Esophagus squamous epithelium (tissue), 5 donors: ENCODE results near the gene ATP1A4. TPM values are rescaled to one million over a fixed set of nuclear protein-coding genes. Genes with fewer than 3 reads are reported as not detected.

ENCODE experiments used
- DNase-seq: peaks from one replicate; lab custom pipeline; 2025; lab: John Stamatoyannopoulos, UW
- H3K27ac ChIP-seq, 4 donors: fragments of 200-600 bp; sonication (generic); one replicate each; pipeline ENCODE4 v1.5.1; 2016 to 2019; ENCODE audit warnings: mild to moderate bottlenecking in 1 of 4
- H3K27me3 ChIP-seq, 4 donors: fragments of 200-600 bp; sonication (generic); 1 replicate in 3 of 4; 2 replicates in 1 of 4; pipeline versions ENCODE4 v1.5.1 to v1.6.0; 2017 to 2021; ENCODE audit warnings: antibody characterized with exemption in 1 of 4
- H3K36me3 ChIP-seq, 3 donors: fragments of 200-600 bp; sonication (generic); one replicate each; pipeline ENCODE4 v1.5.1; 2016 to 2019
- H3K4me1 ChIP-seq, 3 donors: fragments of 200-600 bp; sonication (generic); one replicate each; pipeline ENCODE4 v1.5.1; 2017 to 2019
- H3K4me3 ChIP-seq, 4 donors: fragments of 200-600 bp; sonication (generic); 1 replicate in 3 of 4; 2 replicates in 1 of 4; pipeline ENCODE4 v1.5.1; 2016 to 2019; ENCODE audit warnings: mild to moderate bottlenecking in 2 of 4, moderate library complexity in 1 of 4
- H3K9me3 ChIP-seq, 3 donors: fragments of 200-600 bp; sonication (generic); one replicate each; pipeline ENCODE4 v1.5.1; 2016 to 2019
- CTCF ChIP-seq, 6 experiments: fragments of 450-650 bp in 4 of 6; fragments of 200-600 bp in 2 of 6; sonication (generic) in 2 of 6; IDR thresholded peaks; one replicate each; pipeline ENCODE4 v1.5.1; 2016 to 2019; ENCODE audit warnings: antibody characterized with exemption in 6 of 6, mild to moderate bottlenecking in 4 of 6, moderate library complexity in 4 of 6
- POLR2A ChIP-seq, 4 donors: fragments of 450-650 bp; IDR thresholded peaks; one replicate each; pipeline ENCODE4 v1.6.1; 2017; ENCODE audit warnings: antibody characterized with exemption in 4 of 4, mild to moderate bottlenecking in 4 of 4, moderate library complexity in 3 of 4
- WGBS, 2 donors: methylation state at CpG; one replicate each; pipeline ENCODE4 v1.1.5; 2018; 5-methylcytosine and 5-hydroxymethylcytosine counted together
- intact Hi-C: fragments of 100-400 bp; cut with DNase I; formaldehyde crosslinking; loops from one replicate; pipeline ENCODE4 v1.15.0; 2022
- total RNA-seq, 4 donors: library from RNA; depleted of rRNA; stranded (reverse); fragments of >200 nt; gene quantifications; one replicate each; pipeline ENCODE4 v1.1.0, GENCODE V29; 2016
- donor health status: DM: yes; HTN: yes; CAD: no.

Gene ATP1A4
- total RNA-seq, 4 donors from 2014 or later: 0.19 to 1.8 TPM; not detected in 2

- Histone ChIP-seq H3K4me3 (no peak overlapping the region), H3K4me1 (peaks cover 13 to 58% (median 25%) of the 10 kb centered on the region in 3 donors), H3K36me3 (peaks cover 18 to 100% (median 38%) of the 10 kb centered on the region in 3 donors), H3K27ac (peak overlapping the region; percentile 30 to 83 (median 80)), H3K27me3 (no peaks in the 10 kb centered on the region), H3K9me3 (no peaks in the 10 kb centered on the region)
- intact Hi-C loops: no loop called here
- no peak for DNase-seq
- 18 to 26% methylated on average over 4 of the region's 4 CpGs for WGBS, 2 donors
- peak in 5 of 6 experiments; percentile 37 to 55 (median 44) for TF ChIP-seq CTCF (IDR thresholded peaks at IDR 0.05)
- TF ChIP-seq POLR2A (IDR thresholded peaks at IDR 0.05): no peak
These were observed 67.9 kb downstream of the ATP1A4 start for GRCh38 chr1:160219062-160219929.

- H3K36me3 ChIP-seq: peaks cover 12 to 100% (median 45%) of the 10 kb centered on the region in 3 donors
- TF ChIP-seq CTCF (IDR thresholded peaks at IDR 0.05) (no peak), POLR2A (IDR thresholded peaks at IDR 0.05) (no peak)
These were observed 68.9 kb downstream of the ATP1A4 start for GRCh38 chr1:160220301-160220700.

GRCh38 chr1:160221089-160221488 is 69.7 kb downstream of the ATP1A4 start:
- peaks cover 5 to 100% (median 42%) of the 10 kb centered on the region in 3 donors for H3K36me3 ChIP-seq
- H3K4me1 ChIP-seq: peaks cover 8 to 47% (median 25%) of the 10 kb centered on the region in 3 donors
- no peaks in the 10 kb centered on the region for H3K9me3 ChIP-seq
- no peak for DNase-seq
- H3K4me3 ChIP-seq: no peak overlapping the region
- no peaks in the 10 kb centered on the region for H3K27me3 ChIP-seq
- TF ChIP-seq POLR2A (IDR thresholded peaks at IDR 0.05): no peak
- no peak for TF ChIP-seq CTCF (IDR thresholded peaks at IDR 0.05)
- no peak overlapping the region for H3K27ac ChIP-seq
- intact Hi-C loops: no loop called here

More at GRCh38 chr1:160220301-160220700, 68.9 kb downstream of the ATP1A4 start:
- no peak for DNase-seq
- no peaks in the 10 kb centered on the region for H3K9me3 ChIP-seq
- no peaks in the 10 kb centered on the region for H3K27me3 ChIP-seq
- intact Hi-C loops: no loop called here
- no peak overlapping the region for H3K4me3 ChIP-seq
- peaks cover 8 to 55% (median 25%) of the 10 kb centered on the region in 3 donors for H3K4me1 ChIP-seq
- WGBS, 2 donors: 78% methylated on average over 2 of the region's 2 CpGs; no CpG with 5 or more reads in 1 of the 2 donors
- H3K27ac ChIP-seq: peak overlapping the region in 1 of 4 donors; percentile 83

- TF ChIP-seq CTCF (IDR thresholded peaks at IDR 0.05): no peak
- TF ChIP-seq POLR2A (IDR thresholded peaks at IDR 0.05): no peak
- intact Hi-C loops: no loop called here
- Histone ChIP-seq H3K36me3 (peaks cover 5 to 100% (median 42%) of the 10 kb centered on the region in 3 donors), H3K27ac (no peak overlapping the region), H3K9me3 (no peaks in the 10 kb centered on the region), H3K27me3 (no peaks in the 10 kb centered on the region), H3K4me1 (peaks cover 3 to 36% (median 19%) of the 10 kb centered on the region in 3 donors), H3K4me3 (no peak overlapping the region)
- DNase-seq: no peak
- WGBS, 2 donors: 61 to 78% methylated on average over 3 of the region's 3 CpGs
These were observed 71.1 kb downstream of the ATP1A4 start for GRCh38 chr1:160222546-160222945.

GRCh38 chr1:160224606-160225005 is 73.2 kb downstream of the ATP1A4 start:
- no peak for DNase-seq
- Histone ChIP-seq H3K27me3 (no peaks in the 10 kb centered on the region), H3K4me3 (no peak overlapping the region), H3K27ac (no peak overlapping the region), H3K36me3 (peaks cover 5 to 100% (median 34%) of the 10 kb centered on the region in 3 donors), H3K9me3 (no peaks in the 10 kb centered on the region), H3K4me1 (peaks cover 0 to 15% (median under 1%) of the 10 kb centered on the region in 3 donors)
- intact Hi-C loops: no loop called here
- WGBS, 2 donors: 50 to 82% methylated on average over 2 of the region's 2 CpGs
- no peak for TF ChIP-seq POLR2A (IDR thresholded peaks at IDR 0.05)
- no peak for TF ChIP-seq CTCF (IDR thresholded peaks at IDR 0.05)
